Keratinocyte (primary cell): Measurements from ENCODE around the gene PLCH2. TPM values are rescaled to one million over a fixed set of nuclear protein-coding genes. Genes with fewer than 3 reads are reported as not detected.

Experiments used
- DNase-seq: peaks from one replicate; pipeline ENCODE4 v3.0.0-alpha.2; 2011; ENCODE audit warnings: low read depth, missing footprints, low spot score
- FAIRE-seq: peaks from 2 replicates; lab custom pipeline; 2011; peaks lifted over from hg19 to GRCh38; lab: Jason Lieb, UNC
- H2AFZ ChIP-seq: 2 replicates; pipeline ENCODE4 v1.6.0; 2012; ENCODE audit warnings: low read length, control low read depth, inconsistent platforms; ENCODE audit not compliant: control insufficient read depth
- H3K27ac ChIP-seq: 2 replicates; pipeline ENCODE4 v1.5.1; 2011; ENCODE audit warnings: low read length; ENCODE audit not compliant: control insufficient read depth, insufficient read depth
- H3K27me3 ChIP-seq: 3 replicates; pipeline ENCODE4 v1.6.0; 2011; ENCODE audit warnings: low read length; ENCODE audit not compliant: control insufficient read depth, insufficient read depth; ENCODE audit errors: extremely low read depth
- H3K36me3 ChIP-seq, 2 experiments: 2 replicates in 1 of 2; 3 replicates in 1 of 2; pipeline ENCODE4 v1.5.1; 2011; ENCODE audit warnings: low read length in 2 of 2, mild to moderate bottlenecking in 1 of 2; ENCODE audit not compliant: control insufficient read depth in 2 of 2, insufficient read depth in 2 of 2; ENCODE audit errors: extremely low read depth in 1 of 2
- H3K4me1 ChIP-seq: 3 replicates; pipeline ENCODE4 v1.5.1; 2011; ENCODE audit warnings: low read length; ENCODE audit not compliant: control insufficient read depth, insufficient read depth; ENCODE audit errors: extremely low read depth
- H3K4me2 ChIP-seq: 3 replicates; pipeline ENCODE4 v1.6.0; 2011; ENCODE audit warnings: low read depth, low read length; ENCODE audit not compliant: control insufficient read depth, insufficient read depth; ENCODE audit errors: extremely low read depth
- H3K4me3 ChIP-seq, 3 experiments: fragments of 200-600 bp in 1 of 3; sonication (generic) in 1 of 3; 2 replicates in 2 of 3; 3 replicates in 1 of 3; pipeline ENCODE4 v1.5.1; 2011 to 2016; ENCODE audit warnings: low read length in 3 of 3, mild to moderate bottlenecking in 3 of 3, control low read depth in 2 of 3, inconsistent platforms in 1 of 3, low read depth in 1 of 3, mixed read lengths in 1 of 3, mixed run types in 1 of 3, moderate library complexity in 1 of 3; ENCODE audit not compliant: control insufficient read depth in 2 of 3, insufficient read depth in 2 of 3; ENCODE audit errors: extremely low read depth in 1 of 3
- H3K79me2 ChIP-seq: 2 replicates; pipeline ENCODE4 v1.6.0; 2012; ENCODE audit warnings: low read length; ENCODE audit not compliant: control insufficient read depth, insufficient read depth
- H3K9ac ChIP-seq: 3 replicates; pipeline ENCODE4 v1.6.0; 2011; ENCODE audit warnings: low read length; ENCODE audit not compliant: control insufficient read depth, insufficient read depth; ENCODE audit errors: extremely low read depth
- H3K9me1 ChIP-seq: 3 replicates; pipeline ENCODE4 v1.6.0; 2011; ENCODE audit warnings: low read length; ENCODE audit not compliant: control insufficient read depth, insufficient read depth; ENCODE audit errors: extremely low read depth
- H3K9me3 ChIP-seq: 2 replicates; pipeline ENCODE4 v1.5.1; 2012; ENCODE audit warnings: low read depth, low read length; ENCODE audit not compliant: control insufficient read depth
- H4K20me1 ChIP-seq: 3 replicates; pipeline ENCODE4 v1.6.0; 2011; ENCODE audit warnings: low read length; ENCODE audit not compliant: control insufficient read depth, insufficient read depth; ENCODE audit errors: extremely low read depth
- EZH2 ChIP-seq: IDR thresholded peaks from one replicate; pipeline ENCODE4 v1.6.1; 2012; ENCODE audit warnings: inconsistent platforms, mild to moderate bottlenecking, low read length, moderate library complexity
- dilution Hi-C: fragments of 300-500 bp; cut with MboI; formaldehyde crosslinking; loops from one replicate; pipeline ENCODE4 v1.7.0; 2020; ENCODE audit warnings: low sequenced_read_pairs; ENCODE audit not compliant: extremely low pct_ligation_motif_present
- polyA plus RNA-seq, 5 experiments: library from polyadenylated mRNA; depleted of rRNA in 3 of 5; stranded (reverse) in 3 of 5; stranded (forward) in 1 of 5; unstranded in 1 of 5; fragments of >200 nt; gene quantifications; 1 replicate in 1 of 5; 2 replicates in 3 of 5; 3 replicates in 1 of 5; pipeline versions ENCODE4 v1.2.1 to v1.2.3, GENCODE V29; 2011 to 2012; ENCODE audit warnings: missing spikeins in 2 of 5, low read depth in 1 of 5, low replicate concordance in 1 of 5
- TF ChIP-seq, protein P1 (sequence below), 3 experiments: IDR thresholded peaks in 1 of 3; conservative IDR thresholded peaks in 1 of 3; optimal IDR thresholded peaks in 1 of 3; 2 replicates in 2 of 3; 3 replicates in 1 of 3; pipeline versions ENCODE3 to v1.5.1; 2011; ENCODE audit warnings: low read length in 3 of 3, mild to moderate bottlenecking in 3 of 3, moderate library complexity in 2 of 3, control low read depth in 1 of 3, inconsistent platforms in 1 of 3; ENCODE audit not compliant: insufficient read depth in 2 of 3; ENCODE audit errors: extremely low read depth in 1 of 3

PLCH2 gene
- polyA plus RNA-seq, 1 donor (not counting 4 experiments of a cell fraction or from before 2014, with no cell fraction given), result 57.4 TPM

GRCh38 chr1:2447276-2448097, 28.6 kb upstream of the PLCH2 start:
- Histone ChIP-seq H2AFZ (no peak overlapping the region), H3K9me1 (peaks cover 1% of the 10 kb centered on the region), H3K27ac (no peak overlapping the region), H4K20me1 (peaks cover 28% of the 10 kb centered on the region), H3K4me2 (no peak overlapping the region), H3K79me2 (peaks cover 81% of the 10 kb centered on the region), H3K9ac (no peak overlapping the region), H3K36me3 (peaks cover 0 to 16% of the 10 kb centered on the region in 2 experiments), H3K4me1 (peaks cover 32% of the 10 kb centered on the region), H3K9me3 (no peaks in the 10 kb centered on the region), H3K27me3 (no peaks in the 10 kb centered on the region), H3K4me3 (no peak overlapping the region)
- TF ChIP-seq, protein P1, sequence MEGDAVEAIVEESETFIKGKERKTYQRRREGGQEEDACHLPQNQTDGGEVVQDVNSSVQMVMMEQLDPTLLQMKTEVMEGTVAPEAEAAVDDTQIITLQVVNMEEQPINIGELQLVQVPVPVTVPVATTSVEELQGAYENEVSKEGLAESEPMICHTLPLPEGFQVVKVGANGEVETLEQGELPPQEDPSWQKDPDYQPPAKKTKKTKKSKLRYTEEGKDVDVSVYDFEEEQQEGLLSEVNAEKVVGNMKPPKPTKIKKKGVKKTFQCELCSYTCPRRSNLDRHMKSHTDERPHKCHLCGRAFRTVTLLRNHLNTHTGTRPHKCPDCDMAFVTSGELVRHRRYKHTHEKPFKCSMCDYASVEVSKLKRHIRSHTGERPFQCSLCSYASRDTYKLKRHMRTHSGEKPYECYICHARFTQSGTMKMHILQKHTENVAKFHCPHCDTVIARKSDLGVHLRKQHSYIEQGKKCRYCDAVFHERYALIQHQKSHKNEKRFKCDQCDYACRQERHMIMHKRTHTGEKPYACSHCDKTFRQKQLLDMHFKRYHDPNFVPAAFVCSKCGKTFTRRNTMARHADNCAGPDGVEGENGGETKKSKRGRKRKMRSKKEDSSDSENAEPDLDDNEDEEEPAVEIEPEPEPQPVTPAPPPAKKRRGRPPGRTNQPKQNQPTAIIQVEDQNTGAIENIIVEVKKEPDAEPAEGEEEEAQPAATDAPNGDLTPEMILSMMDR (optimal IDR thresholded peaks at IDR 0.05 in 1 of 3, IDR thresholded peaks at IDR 0.05 in 1 of 3, conservative IDR thresholded peaks at IDR 0.05 in 1 of 3; ENCODE audit: extremely low read depth in 1 of 3, insufficient read depth in 2 of 3, low read length in 3 of 3), result no peak
- no peak for TF ChIP-seq EZH2
- DNase-seq (no peak), FAIRE-seq (no peak)
- dilution Hi-C loops, result no loop called here

- H3K27me3 ChIP-seq, result no peaks in the 10 kb centered on the region
- dilution Hi-C loops, result no loop called here
- H3K79me2 ChIP-seq, result peaks cover 81% of the 10 kb centered on the region
- FAIRE-seq, result no peak
- no peak overlapping the region for H3K27ac ChIP-seq
- H4K20me1 ChIP-seq, result peaks cover 24% of the 10 kb centered on the region
- H3K4me2 ChIP-seq, result no peak overlapping the region
- H2AFZ ChIP-seq, result no peak overlapping the region
- no peaks in the 10 kb centered on the region for H3K9me3 ChIP-seq
- no peak overlapping the region for H3K9ac ChIP-seq
- peaks cover 3% of the 10 kb centered on the region for H3K9me1 ChIP-seq
- peaks cover 32% of the 10 kb centered on the region for H3K4me1 ChIP-seq
- DNase-seq, result no peak
- H3K36me3 ChIP-seq, result peaks cover 0 to 13% of the 10 kb centered on the region in 2 experiments
- TF ChIP-seq EZH2, result no peak
- TF ChIP-seq, protein P1 (optimal IDR thresholded peaks at IDR 0.05 in 1 of 3, IDR thresholded peaks at IDR 0.05 in 1 of 3, conservative IDR thresholded peaks at IDR 0.05 in 1 of 3; ENCODE audit: extremely low read depth in 1 of 3, insufficient read depth in 2 of 3, low read length in 3 of 3), result no peak
- H3K4me3 ChIP-seq, result no peak overlapping the region
These were observed 28.0 kb upstream of the PLCH2 start for GRCh38 chr1:2448098-2448445.
